Measurements from ENCODE around the gene TNRC18.
A peak's percentile ranks its signal among the peaks of the same experiment; 100 is the strongest.

The TNRC18 gene

GRCh38 chr7:5452937-5453540, 29.4 kb upstream of the TNRC18 start (continued):
- TF ChIP-seq SP2 (tag by site-specific recombination; IDR thresholded peaks at IDR 0.05) (peak; percentile 66), ZNF416 (tag by site-specific recombination; IDR thresholded peaks at IDR 0.05) (no peak), ZNF23 (tag by site-specific recombination; IDR thresholded peaks at IDR 0.05; ENCODE audit: borderline replicate concordance) (no peak), BCL6B (tag by site-specific recombination; IDR thresholded peaks at IDR 0.05) (no peak), AEBP2 (tag by site-specific recombination; IDR thresholded peaks at IDR 0.05; ENCODE audit: borderline replicate concordance) (no peak), RBAK (tag by site-specific recombination; IDR thresholded peaks at IDR 0.05) (no peak), ZNF837 (tag by site-specific recombination; IDR thresholded peaks at IDR 0.05) (no peak), KLF17 (tag by site-specific recombination; IDR thresholded peaks at IDR 0.05) (no peak), ZIC2 (tag by site-specific recombination; IDR thresholded peaks at IDR 0.05) (peak; percentile 65), TCF7L2 (IDR thresholded peaks at IDR 0.05; ENCODE audit: borderline replicate concordance, low read depth, low read length) (no peak), ZNF19 (tag by site-specific recombination; IDR thresholded peaks at IDR 0.05; ENCODE audit: low read depth) (no peak), ZNF629 (tag by site-specific recombination; IDR thresholded peaks at IDR 0.05) (peak; percentile 94), ZNF518A (tag by site-specific recombination; conservative IDR thresholded peaks at IDR 0.05; ENCODE audit: low read depth) (0 out of 2 replicates have a peak, but pooled peaks have one; percentile 15), ZNF391 (tag by site-specific recombination; IDR thresholded peaks at IDR 0.05; ENCODE audit: borderline replicate concordance, low read depth) (no peak), ZNF660 (tag by site-specific recombination; IDR thresholded peaks at IDR 0.05) (peak; percentile 69; the same call in 1 of the 2 replicates), ZFHX2 (tag by site-specific recombination; conservative IDR thresholded peaks at IDR 0.05) (peak; percentile 23; the same call in 1 of the 2 replicates), ZNF664 (tag by site-specific recombination; IDR thresholded peaks at IDR 0.05) (no peak), ZEB2 (tag by site-specific recombination; IDR thresholded peaks at IDR 0.05) (peak; percentile 45; the same call in 1 of the 2 replicates), ZNF394 (tag by site-specific recombination; IDR thresholded peaks at IDR 0.05; ENCODE audit: borderline replicate concordance) (no peak), ZBTB48 (tag by site-specific recombination; IDR thresholded peaks at IDR 0.05) (0 out of 2 replicates have a peak, but pooled peaks have one; percentile 14)

Measured in HEK293 (cell line).